ENCODE data around the gene GTPBP1.

The GTPBP1 gene

DNA sequence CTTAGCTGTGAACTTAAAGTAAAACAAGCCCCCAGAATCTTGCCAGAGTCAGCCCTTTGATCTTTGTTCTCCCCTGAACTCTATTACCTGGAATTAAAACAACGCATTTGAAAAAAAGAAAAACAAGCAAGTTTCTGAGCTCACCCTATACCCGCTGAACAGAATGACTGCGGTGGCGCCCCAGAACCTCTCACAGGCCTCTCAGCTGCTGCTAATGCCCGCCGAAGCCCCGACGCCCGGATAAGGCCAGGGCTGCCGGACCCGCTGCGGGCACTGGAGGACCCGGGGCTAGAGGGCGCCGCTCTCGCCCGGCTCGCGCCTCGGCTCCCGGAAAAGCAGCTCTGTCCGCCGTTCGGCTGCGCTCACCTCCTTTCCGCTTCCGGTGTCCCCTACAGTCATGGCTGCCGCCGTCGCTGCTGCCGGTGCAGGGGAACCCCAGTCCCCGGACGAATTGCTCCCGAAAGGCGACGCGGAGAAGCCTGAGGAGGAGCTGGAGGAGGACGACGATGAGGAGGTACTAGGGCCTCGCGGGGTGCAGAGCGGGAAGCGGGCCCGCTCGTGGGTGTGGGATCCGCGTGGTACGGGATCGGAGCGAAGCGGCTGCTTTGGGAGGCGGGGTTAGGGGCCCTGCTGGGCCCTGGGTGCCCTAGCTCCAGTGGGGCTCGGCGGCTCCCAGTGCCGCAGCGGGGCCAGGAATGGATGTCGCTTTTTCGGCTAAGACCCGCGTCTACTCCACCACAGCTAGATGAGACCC is 24.0 kb upstream of the GTPBP1 start, which contains the start of gene TOMM22:
TOMM22 (plus strand) TSS at position 376 of the 754 bp plus-strand sequence; CDS start at position 398, 22 bp downstream.
- TF ChIP-seq, protein P1, sequence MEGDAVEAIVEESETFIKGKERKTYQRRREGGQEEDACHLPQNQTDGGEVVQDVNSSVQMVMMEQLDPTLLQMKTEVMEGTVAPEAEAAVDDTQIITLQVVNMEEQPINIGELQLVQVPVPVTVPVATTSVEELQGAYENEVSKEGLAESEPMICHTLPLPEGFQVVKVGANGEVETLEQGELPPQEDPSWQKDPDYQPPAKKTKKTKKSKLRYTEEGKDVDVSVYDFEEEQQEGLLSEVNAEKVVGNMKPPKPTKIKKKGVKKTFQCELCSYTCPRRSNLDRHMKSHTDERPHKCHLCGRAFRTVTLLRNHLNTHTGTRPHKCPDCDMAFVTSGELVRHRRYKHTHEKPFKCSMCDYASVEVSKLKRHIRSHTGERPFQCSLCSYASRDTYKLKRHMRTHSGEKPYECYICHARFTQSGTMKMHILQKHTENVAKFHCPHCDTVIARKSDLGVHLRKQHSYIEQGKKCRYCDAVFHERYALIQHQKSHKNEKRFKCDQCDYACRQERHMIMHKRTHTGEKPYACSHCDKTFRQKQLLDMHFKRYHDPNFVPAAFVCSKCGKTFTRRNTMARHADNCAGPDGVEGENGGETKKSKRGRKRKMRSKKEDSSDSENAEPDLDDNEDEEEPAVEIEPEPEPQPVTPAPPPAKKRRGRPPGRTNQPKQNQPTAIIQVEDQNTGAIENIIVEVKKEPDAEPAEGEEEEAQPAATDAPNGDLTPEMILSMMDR (IDR thresholded peaks at IDR 0.05; ENCODE audit: extremely low read depth, missing control alignments): peak; percentile 94
- DNase-seq (ENCODE audit: low spot score): peak; percentile 95

DNA sequence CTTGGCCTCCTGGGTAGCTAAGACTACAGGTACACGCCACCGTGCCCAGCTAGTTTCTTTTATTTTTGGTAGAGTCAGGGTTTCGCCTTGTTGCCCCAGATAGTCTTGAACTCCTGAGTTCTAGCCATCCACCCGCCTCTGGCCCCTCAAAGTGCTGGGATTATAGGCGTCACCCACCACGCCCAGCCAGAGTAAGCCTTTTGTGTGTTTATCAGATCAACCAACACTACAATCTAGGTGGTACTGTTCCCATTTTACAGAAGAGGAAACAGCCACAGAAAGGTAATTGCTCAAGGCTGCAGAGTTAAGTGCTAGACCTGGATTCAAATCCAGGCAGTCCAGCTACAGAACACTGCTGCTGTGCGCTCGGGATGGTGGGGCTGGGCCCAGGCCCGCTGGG is 20.8 kb upstream of the GTPBP1 start:
- DNase-seq (ENCODE audit: low spot score): no peak
- TF ChIP-seq, protein P1 (IDR thresholded peaks at IDR 0.05; ENCODE audit: extremely low read depth, missing control alignments): no peak

DNA sequence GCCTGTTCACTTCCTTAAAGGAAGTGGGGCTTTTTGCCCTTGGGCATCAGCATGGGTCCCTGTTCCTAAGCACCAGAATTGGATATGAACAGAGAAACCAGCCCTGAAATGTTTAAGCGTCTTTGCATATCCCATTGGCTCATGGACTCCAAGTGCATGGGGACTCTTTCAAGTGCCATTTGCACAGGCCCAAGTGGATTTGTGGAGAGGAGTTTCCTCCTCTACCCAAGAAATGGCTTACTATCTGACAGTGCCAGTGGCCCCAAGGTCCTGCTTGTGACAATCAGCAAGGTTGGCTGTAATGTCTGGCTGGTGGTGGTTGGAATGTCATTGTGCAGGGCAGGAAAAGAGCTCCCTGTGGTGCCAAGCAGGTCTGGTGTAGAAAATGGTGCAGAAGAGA is 20.0 kb upstream of the GTPBP1 start:
- no peak for DNase-seq (ENCODE audit: low spot score)
- TF ChIP-seq, protein P1 (IDR thresholded peaks at IDR 0.05; ENCODE audit: extremely low read depth, missing control alignments): no peak

DNA sequence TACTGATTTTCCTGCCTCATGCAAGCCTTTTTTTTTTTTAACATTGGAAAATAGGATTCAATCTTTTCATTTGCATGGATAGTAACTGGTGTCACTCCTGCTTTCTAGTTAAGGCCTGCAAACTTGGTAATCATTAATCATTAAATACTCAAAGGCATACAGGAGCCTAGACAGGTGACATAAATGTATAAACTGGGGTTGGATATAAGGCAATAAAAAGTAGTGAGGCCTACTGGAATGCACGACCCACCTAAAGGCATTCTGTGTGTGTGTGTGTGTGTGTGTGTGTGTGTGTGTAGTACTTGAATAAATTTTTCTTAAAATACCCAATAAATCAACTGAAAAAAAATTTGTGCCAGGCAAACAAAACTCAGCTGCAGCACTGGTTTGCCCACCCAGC is 16.1 kb upstream of the GTPBP1 start:
- TF ChIP-seq, protein P1 (IDR thresholded peaks at IDR 0.05; ENCODE audit: extremely low read depth, missing control alignments): no peak
- DNase-seq (ENCODE audit: low spot score): no peak

DNA sequence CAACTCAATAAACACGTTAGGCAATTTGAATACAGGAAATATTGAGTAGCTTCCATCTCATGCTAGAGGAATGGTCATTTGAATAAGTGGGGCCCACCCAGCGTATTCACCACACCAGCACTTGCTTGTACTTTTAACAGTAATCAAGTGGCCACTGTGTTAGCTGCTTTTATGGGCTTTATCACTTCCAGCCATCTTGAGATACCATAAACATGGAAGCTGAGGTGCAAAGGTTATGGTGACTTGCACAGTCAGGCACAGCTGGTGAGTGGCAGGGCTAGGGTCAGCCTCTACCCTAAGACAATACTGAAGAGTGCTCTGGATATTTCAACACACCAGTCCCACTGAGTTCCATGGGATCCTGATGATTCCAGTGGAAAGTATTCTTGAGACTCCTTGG is 11.7 kb upstream of the GTPBP1 start:
- TF ChIP-seq, protein P1 (IDR thresholded peaks at IDR 0.05; ENCODE audit: extremely low read depth, missing control alignments): no peak
- DNase-seq (ENCODE audit: low spot score): no peak

DNA sequence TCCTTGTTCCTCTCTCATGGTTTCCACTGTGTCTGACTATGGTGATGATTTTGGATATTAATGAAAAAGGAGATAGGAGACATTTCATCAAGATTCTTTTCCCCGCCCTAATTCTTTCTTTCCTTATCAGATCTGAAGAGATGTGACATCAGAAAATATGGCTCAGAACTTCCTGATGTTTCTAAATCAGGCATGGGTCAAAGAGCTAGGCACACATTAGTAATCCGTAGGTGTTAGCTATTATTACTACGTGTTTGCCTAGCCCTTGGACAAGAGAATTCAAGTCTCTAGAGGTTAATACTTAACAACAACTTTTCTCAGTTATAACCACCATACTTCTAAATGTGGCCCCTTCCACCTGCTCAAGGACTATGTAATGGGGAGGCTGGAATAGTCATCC is 10.8 kb upstream of the GTPBP1 start:
- TF ChIP-seq, protein P1 (IDR thresholded peaks at IDR 0.05; ENCODE audit: extremely low read depth, missing control alignments): no peak
- DNase-seq (ENCODE audit: low spot score): no peak

DNA sequence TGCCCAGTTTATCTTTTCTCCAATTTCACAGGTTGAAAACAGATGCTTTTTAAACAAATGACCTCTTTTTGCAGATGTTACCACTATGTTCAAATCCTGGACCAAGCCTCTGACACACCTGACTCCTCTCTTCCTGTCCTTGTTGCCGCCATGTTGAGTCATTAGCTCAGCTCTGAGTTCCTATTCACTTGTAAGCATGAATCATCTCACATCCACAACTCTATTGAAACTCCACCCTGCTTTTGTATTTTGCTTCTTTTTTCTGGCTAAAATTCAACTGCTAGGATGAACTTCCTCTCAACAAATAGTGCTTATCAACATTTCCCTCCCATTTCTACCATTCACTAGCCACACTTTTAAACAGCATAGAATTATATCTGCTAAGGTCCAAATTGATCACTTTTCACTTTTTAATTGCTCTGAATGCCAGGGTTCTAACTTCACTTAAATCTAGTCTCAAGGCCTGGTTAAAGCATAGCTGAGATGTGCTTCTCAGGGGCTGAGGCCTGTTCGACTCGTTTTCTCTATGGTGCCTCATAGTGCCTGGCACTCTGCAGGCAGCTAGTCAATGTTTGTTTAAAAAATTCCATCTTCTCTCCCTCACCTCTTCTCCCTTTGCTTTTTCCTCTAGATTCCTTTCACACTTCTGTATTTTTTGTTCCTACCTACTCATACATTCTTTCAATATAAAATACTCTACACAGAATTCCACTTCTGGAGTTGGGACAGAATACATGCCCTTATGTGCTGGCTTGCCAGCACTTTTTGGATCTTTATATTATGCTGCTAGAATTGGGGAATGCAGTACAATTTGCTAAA is 8.9 kb upstream of the GTPBP1 start:
- DNase-seq (ENCODE audit: low spot score): no peak
- TF ChIP-seq, protein P1 (IDR thresholded peaks at IDR 0.05; ENCODE audit: extremely low read depth, missing control alignments): no peak
